ENCODE measurements around the gene SMIM36.

- no peak for TF ChIP-seq CTCF (conservative IDR thresholded peaks at IDR 0.05; ENCODE audit: low read depth in 2 of 2)
- no peak for TF ChIP-seq ETS1 (IDR thresholded peaks at IDR 0.05)
- no peak; the same call in 1 of the 2 replicates for TF ChIP-seq POLR2AphosphoS5 (IDR thresholded peaks at IDR 0.05; ENCODE audit: low read depth)
- no peak for TF ChIP-seq EZH2 (IDR thresholded peaks at IDR 0.05; ENCODE audit: low read depth, unreplicated experiment)
- TF ChIP-seq, protein P1, sequence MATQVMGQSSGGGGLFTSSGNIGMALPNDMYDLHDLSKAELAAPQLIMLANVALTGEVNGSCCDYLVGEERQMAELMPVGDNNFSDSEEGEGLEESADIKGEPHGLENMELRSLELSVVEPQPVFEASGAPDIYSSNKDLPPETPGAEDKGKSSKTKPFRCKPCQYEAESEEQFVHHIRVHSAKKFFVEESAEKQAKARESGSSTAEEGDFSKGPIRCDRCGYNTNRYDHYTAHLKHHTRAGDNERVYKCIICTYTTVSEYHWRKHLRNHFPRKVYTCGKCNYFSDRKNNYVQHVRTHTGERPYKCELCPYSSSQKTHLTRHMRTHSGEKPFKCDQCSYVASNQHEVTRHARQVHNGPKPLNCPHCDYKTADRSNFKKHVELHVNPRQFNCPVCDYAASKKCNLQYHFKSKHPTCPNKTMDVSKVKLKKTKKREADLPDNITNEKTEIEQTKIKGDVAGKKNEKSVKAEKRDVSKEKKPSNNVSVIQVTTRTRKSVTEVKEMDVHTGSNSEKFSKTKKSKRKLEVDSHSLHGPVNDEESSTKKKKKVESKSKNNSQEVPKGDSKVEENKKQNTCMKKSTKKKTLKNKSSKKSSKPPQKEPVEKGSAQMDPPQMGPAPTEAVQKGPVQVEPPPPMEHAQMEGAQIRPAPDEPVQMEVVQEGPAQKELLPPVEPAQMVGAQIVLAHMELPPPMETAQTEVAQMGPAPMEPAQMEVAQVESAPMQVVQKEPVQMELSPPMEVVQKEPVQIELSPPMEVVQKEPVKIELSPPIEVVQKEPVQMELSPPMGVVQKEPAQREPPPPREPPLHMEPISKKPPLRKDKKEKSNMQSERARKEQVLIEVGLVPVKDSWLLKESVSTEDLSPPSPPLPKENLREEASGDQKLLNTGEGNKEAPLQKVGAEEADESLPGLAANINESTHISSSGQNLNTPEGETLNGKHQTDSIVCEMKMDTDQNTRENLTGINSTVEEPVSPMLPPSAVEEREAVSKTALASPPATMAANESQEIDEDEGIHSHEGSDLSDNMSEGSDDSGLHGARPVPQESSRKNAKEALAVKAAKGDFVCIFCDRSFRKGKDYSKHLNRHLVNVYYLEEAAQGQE (IDR thresholded peaks at IDR 0.05; ENCODE audit: unreplicated experiment) = no peak
- no peak for TF ChIP-seq CREB1 (CRISPR knock-in tag; IDR thresholded peaks at IDR 0.05; ENCODE audit: low read depth)
These were observed 89.9 kb downstream of the SMIM36 start, which contains the start of gene MMD for GRCh38 chr17:55421179-55421934.
